ENCODE measurements around the gene PPM1L. TPM values are rescaled to one million over a fixed set of nuclear protein-coding genes. Genes with fewer than 3 reads are reported as not detected.
"Not testable (repeated sequence)": the region's sequence is repeated elsewhere in the genome, so short reads cannot be mapped to it uniquely, and the experiment has no call there.

Gene PPM1L
- total RNA-seq, 1 donor from 2014 or later, result 8.5 TPM

GRCh38 chr3:161028555-161029153 is 272.6 kb downstream of the PPM1L start:
- no peak for TF ChIP-seq CTCF (IDR thresholded peaks at IDR 0.05)
- no peak overlapping the region for H3K27ac Mint-ChIP-seq (ENCODE audit: unreplicated experiment)
- DNase-seq (ENCODE audit: low spot score), result no peak

GRCh38 chr3:161031134-161031533 is 275.1 kb downstream of the PPM1L start:
- DNase-seq (ENCODE audit: low spot score), result no peak

More at GRCh38 chr3:161028555-161029153, 272.6 kb downstream of the PPM1L start:
- Mint-ChIP-seq H3K4me3 (ENCODE audit: unreplicated experiment) (no peak overlapping the region), H3K36me3 (ENCODE audit: low read depth) (peaks cover 10% of the 10 kb centered on the region), H3K4me1 (ENCODE audit: low read depth) (no peaks in the 10 kb centered on the region), H3K27me3 (ENCODE audit: low read depth) (no peaks in the 10 kb centered on the region), H3K9me3 (ENCODE audit: low read depth) (peaks cover 17% of the 10 kb centered on the region)

GRCh38 chr3:161034913-161035550 is 279.0 kb downstream of the PPM1L start:
- H3K4me3 Mint-ChIP-seq (ENCODE audit: unreplicated experiment); H3K36me3 Mint-ChIP-seq (ENCODE audit: low read depth); DNase-seq (ENCODE audit: low spot score); H3K27me3 Mint-ChIP-seq (ENCODE audit: low read depth): not testable (repeated sequence)
- peaks cover 25% of the 10 kb centered on the region for H3K4me1 Mint-ChIP-seq (ENCODE audit: low read depth)
- peaks cover 11% of the 10 kb centered on the region for H3K9me3 Mint-ChIP-seq (ENCODE audit: low read depth)
- H3K27ac Mint-ChIP-seq (ENCODE audit: unreplicated experiment), result peak overlapping the region; percentile 69

More at GRCh38 chr3:161031134-161031533, 275.1 kb downstream of the PPM1L start:
- H3K4me3 Mint-ChIP-seq (ENCODE audit: unreplicated experiment), result no peak overlapping the region
- peaks cover 8% of the 10 kb centered on the region for H3K36me3 Mint-ChIP-seq (ENCODE audit: low read depth)
- H3K4me1 Mint-ChIP-seq (ENCODE audit: low read depth), result peaks cover 12% of the 10 kb centered on the region
- no peak for TF ChIP-seq CTCF (IDR thresholded peaks at IDR 0.05)
- H3K27me3 Mint-ChIP-seq (ENCODE audit: low read depth), result no peaks in the 10 kb centered on the region
- H3K27ac Mint-ChIP-seq (ENCODE audit: unreplicated experiment), result no peak overlapping the region
- H3K9me3 Mint-ChIP-seq (ENCODE audit: low read depth), result peaks cover 15% of the 10 kb centered on the region

- no peak overlapping the region for H3K4me3 Mint-ChIP-seq (ENCODE audit: unreplicated experiment)
- peaks cover 11% of the 10 kb centered on the region for H3K9me3 Mint-ChIP-seq (ENCODE audit: low read depth)
- DNase-seq (ENCODE audit: low spot score), result no peak
- peaks cover 25% of the 10 kb centered on the region for H3K4me1 Mint-ChIP-seq (ENCODE audit: low read depth)
- no peak for TF ChIP-seq CTCF (IDR thresholded peaks at IDR 0.05)
- H3K36me3 Mint-ChIP-seq (ENCODE audit: low read depth), result peaks cover 8% of the 10 kb centered on the region
- H3K27ac Mint-ChIP-seq (ENCODE audit: unreplicated experiment), result peak overlapping the region; percentile 54
- H3K27me3 Mint-ChIP-seq (ENCODE audit: low read depth), result no peaks in the 10 kb centered on the region
Observed at GRCh38 chr3:161035711-161036110, 279.7 kb downstream of the PPM1L start.

GRCh38 chr3:161038725-161039124 is 282.7 kb downstream of the PPM1L start:
- H3K9me3 Mint-ChIP-seq (ENCODE audit: low read depth), result no peaks in the 10 kb centered on the region
- H3K27me3 Mint-ChIP-seq (ENCODE audit: low read depth), result no peaks in the 10 kb centered on the region
- peaks cover 32% of the 10 kb centered on the region for H3K4me1 Mint-ChIP-seq (ENCODE audit: low read depth)
- H3K4me3 Mint-ChIP-seq (ENCODE audit: unreplicated experiment), result no peak overlapping the region
- peak overlapping the region; percentile 73 for H3K27ac Mint-ChIP-seq (ENCODE audit: unreplicated experiment)
- TF ChIP-seq CTCF (IDR thresholded peaks at IDR 0.05), result no peak
- DNase-seq (ENCODE audit: low spot score), result no peak
- H3K36me3 Mint-ChIP-seq (ENCODE audit: low read depth), result no peaks in the 10 kb centered on the region
